ENCODE results near the gene VIM. TPM values are rescaled to one million over a fixed set of nuclear protein-coding genes. Genes with fewer than 3 reads are reported as not detected.

Gene VIM
- total RNA-seq, 1 donor from 2014 or later = 375 TPM

DNA sequence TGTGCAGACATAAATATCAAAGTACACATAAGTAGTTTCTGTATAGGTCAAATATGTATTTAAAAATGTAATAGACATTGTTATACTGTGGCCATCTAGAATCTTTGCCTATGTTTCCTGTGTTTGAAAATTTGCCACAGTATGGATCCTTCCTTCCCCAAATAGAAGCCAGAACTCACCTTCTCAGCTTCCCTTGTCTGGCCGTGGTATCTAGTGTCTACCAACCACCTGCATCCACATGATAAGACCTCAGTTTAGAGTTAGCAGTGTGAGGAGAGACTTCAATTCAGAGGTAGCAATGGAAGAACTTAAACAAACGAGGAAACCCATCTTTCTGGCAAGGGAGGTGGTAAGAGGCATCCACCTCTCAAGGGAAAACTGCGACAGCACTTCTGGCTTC is 31.5 kb upstream of the VIM start:
- peaks cover 27% of the 10 kb centered on the region for H3K4me1 ChIP-seq
- no peak for DNase-seq
- H3K4me3 ChIP-seq = no peak overlapping the region
- no peak overlapping the region for H3K27ac ChIP-seq (replicated peaks)
- no peaks in the 10 kb centered on the region for H3K9me3 ChIP-seq (replicated peaks)
- TF ChIP-seq, protein P1, sequence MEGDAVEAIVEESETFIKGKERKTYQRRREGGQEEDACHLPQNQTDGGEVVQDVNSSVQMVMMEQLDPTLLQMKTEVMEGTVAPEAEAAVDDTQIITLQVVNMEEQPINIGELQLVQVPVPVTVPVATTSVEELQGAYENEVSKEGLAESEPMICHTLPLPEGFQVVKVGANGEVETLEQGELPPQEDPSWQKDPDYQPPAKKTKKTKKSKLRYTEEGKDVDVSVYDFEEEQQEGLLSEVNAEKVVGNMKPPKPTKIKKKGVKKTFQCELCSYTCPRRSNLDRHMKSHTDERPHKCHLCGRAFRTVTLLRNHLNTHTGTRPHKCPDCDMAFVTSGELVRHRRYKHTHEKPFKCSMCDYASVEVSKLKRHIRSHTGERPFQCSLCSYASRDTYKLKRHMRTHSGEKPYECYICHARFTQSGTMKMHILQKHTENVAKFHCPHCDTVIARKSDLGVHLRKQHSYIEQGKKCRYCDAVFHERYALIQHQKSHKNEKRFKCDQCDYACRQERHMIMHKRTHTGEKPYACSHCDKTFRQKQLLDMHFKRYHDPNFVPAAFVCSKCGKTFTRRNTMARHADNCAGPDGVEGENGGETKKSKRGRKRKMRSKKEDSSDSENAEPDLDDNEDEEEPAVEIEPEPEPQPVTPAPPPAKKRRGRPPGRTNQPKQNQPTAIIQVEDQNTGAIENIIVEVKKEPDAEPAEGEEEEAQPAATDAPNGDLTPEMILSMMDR (IDR thresholded peaks at IDR 0.05; ENCODE audit: borderline replicate concordance) = no peak
- no peaks in the 10 kb centered on the region for H3K27me3 ChIP-seq (ENCODE audit: low read depth)
- no peaks in the 10 kb centered on the region for H3K36me3 ChIP-seq
- intact Hi-C loops (cut with micrococcal nuclease) = no loop called here

DNA sequence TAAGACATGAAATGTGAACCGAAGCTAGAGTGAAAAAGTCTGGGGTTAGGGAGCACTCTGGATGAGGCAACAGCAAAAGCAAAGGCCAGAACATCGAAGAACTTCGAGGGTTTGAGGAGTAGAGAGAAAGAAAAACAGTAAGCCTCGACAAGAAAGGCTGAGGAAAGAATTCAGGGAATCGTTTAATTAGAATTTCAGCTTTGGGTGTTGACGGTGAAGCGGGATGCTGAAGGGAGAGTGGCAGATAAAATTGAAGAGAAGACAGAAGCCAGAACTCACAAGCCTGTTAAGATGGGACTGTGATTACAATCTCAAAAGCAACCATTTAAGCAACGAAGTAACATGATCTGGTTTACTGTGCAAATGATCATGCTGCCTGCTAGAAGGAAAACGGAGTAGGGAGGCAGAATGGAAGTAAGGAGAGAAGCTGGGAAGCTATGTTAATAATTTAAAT is 28.7 kb upstream of the VIM start:
- H3K4me1 ChIP-seq = peaks cover 30% of the 10 kb centered on the region
- H3K27ac ChIP-seq (replicated peaks) = peak overlapping the region; percentile 98
- intact Hi-C loops (cut with micrococcal nuclease) = no loop called here
- DNase-seq = no peak
- H3K27me3 ChIP-seq (ENCODE audit: low read depth) = no peaks in the 10 kb centered on the region
- peak overlapping the region; percentile 76 for H3K4me3 ChIP-seq
- H3K9me3 ChIP-seq (replicated peaks) = no peaks in the 10 kb centered on the region
- H3K36me3 ChIP-seq = no peaks in the 10 kb centered on the region
- TF ChIP-seq, protein P1 (IDR thresholded peaks at IDR 0.05; ENCODE audit: borderline replicate concordance) = no peak

DNA sequence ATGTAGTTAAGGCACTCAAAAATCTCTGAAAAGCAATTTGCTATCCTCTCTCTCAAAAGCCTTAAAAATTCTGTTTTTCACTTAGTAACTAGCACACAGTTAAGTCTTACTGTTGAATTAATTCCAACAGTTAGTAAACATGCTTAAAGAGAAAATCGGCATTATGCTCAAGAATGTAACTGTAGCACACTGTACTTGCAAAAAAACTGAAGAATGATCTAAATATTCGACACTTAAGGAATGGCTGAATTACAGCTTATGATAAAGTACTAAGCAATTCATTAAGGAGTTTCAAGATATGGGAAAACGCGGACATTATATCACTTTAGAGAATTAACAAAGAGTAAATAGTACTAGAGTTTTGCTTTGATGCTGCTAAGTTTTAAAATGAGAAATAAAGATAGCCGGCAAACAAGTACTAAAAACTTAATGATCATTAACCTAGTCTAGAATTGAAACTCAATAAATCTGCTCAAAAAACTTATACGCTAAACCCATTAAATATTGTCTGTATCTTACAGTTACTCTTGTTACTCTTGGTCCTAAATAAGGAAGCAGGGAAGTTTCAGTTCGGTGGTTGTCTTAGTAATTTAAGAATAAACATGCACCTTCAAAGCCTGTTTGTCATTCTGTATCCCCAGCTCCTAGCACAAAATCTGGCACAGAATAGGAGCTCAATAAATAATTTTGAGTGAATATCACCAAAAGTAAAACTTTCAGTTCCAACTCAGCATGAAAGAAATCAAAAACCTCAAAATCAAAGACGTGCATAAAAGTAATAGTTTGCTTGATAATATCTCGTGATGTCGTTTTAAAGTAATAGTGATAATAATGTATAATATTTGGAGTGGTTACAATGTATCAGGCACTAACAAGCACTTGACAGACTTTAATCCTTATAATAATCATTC is 27.8 kb upstream of the VIM start:
- H3K9me3 ChIP-seq (replicated peaks) = no peaks in the 10 kb centered on the region
- H3K36me3 ChIP-seq = no peaks in the 10 kb centered on the region
- TF ChIP-seq, protein P1 (IDR thresholded peaks at IDR 0.05; ENCODE audit: borderline replicate concordance) = no peak
- H3K4me1 ChIP-seq = peaks cover 30% of the 10 kb centered on the region
- intact Hi-C loops (cut with micrococcal nuclease) = no loop called here
- peak overlapping the region; percentile 98 for H3K27ac ChIP-seq (replicated peaks)
- H3K27me3 ChIP-seq (ENCODE audit: low read depth) = no peaks in the 10 kb centered on the region
- H3K4me3 ChIP-seq = peak overlapping the region; percentile 76
- DNase-seq = no peak

DNA sequence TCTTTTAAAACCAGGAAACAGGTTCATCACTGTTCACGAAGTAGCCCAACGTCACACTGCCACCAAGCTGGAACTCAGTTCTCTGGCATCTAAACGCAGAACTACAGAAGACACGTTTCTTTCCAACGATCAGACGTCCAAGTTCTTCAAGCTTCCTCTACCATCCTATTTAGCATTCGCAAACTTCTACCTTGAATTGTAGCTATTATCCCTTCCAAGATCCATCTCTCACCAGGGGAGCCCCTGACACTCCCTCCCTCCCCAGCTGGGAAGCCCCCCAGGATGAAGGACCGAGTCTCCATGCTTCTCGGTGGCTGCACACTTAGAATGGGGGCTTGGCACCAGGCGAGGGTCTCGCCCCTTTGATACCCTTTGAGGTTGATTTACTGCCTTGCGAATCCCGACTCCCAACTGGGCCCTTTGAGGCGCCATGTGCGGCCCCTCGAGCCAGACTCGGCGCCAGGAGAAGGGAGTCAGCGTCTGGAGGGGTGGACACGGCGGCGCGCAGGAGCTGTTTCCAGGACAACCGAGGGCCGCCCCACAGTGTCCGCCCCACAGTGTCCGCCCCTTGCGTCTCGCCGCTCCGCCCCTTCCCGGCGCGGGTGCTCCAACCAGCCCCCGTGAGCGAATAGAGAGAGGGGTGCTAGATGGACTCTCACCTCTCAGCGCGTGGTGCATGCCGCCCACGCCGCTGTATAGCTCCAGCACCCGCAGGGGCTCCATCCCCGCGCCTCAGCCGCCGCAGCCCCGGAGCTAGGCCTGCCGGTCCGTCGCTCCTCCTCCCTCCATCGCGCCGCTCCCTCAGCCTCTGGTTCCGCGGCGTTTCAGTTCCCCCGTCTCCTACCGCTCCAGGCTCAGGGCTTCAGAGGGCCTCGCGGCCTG is 26.9 kb upstream of the VIM start, which contains the start of gene TRDMT1:
TRDMT1 (minus strand) TSS at position 761 of the 882 bp plus-strand sequence; CDS start at position 723, 38 bp downstream.
- intact Hi-C loops (cut with micrococcal nuclease) = no loop called here

DNA sequence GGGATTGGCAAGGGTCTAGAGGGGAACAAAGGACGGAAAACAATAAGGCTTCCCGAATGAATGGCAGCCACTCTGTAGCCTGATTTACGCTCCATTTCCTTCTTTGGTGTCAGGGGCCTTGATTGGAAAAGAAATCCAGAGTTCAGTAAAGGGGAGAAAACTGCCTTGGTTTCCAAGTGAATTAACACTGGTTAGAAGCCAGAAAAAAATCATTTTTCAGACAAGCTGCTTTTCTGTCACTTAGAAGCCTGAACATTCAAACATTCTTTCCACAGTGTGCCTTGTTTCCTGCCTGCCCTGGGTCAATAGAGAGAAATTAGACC is 26.3 kb upstream of the VIM start:
- peak overlapping the region; percentile 76 for H3K4me3 ChIP-seq
- intact Hi-C loops (cut with micrococcal nuclease) = no loop called here

More for the DNA sequence above, 26.9 kb upstream of the VIM start, which contains the start of gene TRDMT1:
- Histone ChIP-seq H3K27me3 (ENCODE audit: low read depth) (no peaks in the 10 kb centered on the region), H3K9me3 (replicated peaks) (no peaks in the 10 kb centered on the region), H3K36me3 (no peaks in the 10 kb centered on the region), H3K4me3 (peak within 1 kb of the TSS; percentile 76), H3K27ac (replicated peaks) (peak within 1 kb of the TSS; percentile 98), H3K4me1 (peaks cover 30% of the 10 kb centered on the region)
- peak; percentile 87 for DNase-seq
- TF ChIP-seq, protein P1 (IDR thresholded peaks at IDR 0.05; ENCODE audit: borderline replicate concordance) = no peak

More for the DNA sequence above, 26.3 kb upstream of the VIM start:
- Histone ChIP-seq H3K36me3 (no peaks in the 10 kb centered on the region), H3K27me3 (ENCODE audit: low read depth) (no peaks in the 10 kb centered on the region), H3K9me3 (replicated peaks) (no peaks in the 10 kb centered on the region), H3K27ac (replicated peaks) (peak overlapping the region; percentile 98), H3K4me1 (peaks cover 30% of the 10 kb centered on the region)
- DNase-seq = no peak
- TF ChIP-seq, protein P1 (IDR thresholded peaks at IDR 0.05; ENCODE audit: borderline replicate concordance) = no peak

Measured in left ventricle myocardium inferior (tissue), 1 donor.